ENCODE data around the gene LAMP2. TPM values are rescaled to one million over a fixed set of nuclear protein-coding genes. Genes with fewer than 3 reads are reported as not detected.
"Not testable (repeated sequence)": the region's sequence is repeated elsewhere in the genome, so short reads cannot be mapped to it uniquely, and the experiment has no call there.

LAMP2 gene
- total RNA-seq, result 106 TPM
- 76.9 TPM for polyA plus RNA-seq

DNA sequence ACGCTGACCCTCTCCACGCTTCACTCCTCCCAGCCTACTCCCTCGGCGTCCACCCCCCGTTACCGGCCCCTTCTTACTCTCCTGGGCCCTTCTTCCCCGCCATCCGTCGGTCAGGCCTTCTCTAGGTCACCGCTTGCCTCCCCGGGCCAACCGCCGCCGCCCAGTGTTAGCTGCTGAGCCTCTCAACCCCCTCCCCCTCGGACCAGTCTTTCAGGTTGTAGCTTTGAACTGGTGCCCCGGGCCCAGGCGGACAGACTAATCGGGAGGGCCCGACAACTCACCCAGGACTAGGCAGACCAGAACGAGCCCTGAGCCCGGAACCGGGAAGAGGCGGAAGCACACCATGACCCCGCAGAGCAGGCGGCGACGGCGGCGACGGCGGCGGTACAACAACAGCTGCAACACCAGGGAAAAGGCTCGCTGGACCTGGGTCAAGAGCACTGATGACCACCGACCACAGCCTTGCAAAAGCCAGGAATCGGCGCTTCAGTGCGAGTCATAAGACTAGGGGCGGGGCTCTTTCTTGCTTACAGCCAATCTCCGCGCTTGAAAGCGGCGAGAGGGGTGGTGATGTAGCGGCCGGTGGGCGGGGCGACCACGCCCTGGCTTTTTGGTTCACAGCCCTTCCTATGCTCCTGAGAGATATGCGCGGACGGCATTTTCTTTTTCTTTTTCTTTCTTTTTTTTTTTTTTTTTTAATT is at the start of gene LAMP2:
Gene LAMP2, minus strand, starts transcription at position 472 of the 701 bp plus-strand sequence. Its CDS starts 127 bp downstream, at position 345.
- WGBS, result under 1% methylated on average over 50 of the region's 50 CpGs
- no peaks in the 10 kb centered on the region for H3K36me3 ChIP-seq (ENCODE audit: insufficient read depth)
- DNase-seq (ENCODE audit: extremely low spot score), result peak; percentile 68
- peaks cover 2% of the 10 kb centered on the region for H3K4me1 ChIP-seq (ENCODE audit: insufficient read depth)
- H3K27ac ChIP-seq (ENCODE audit: low read depth), result peak within 1 kb of the TSS; percentile 88
- H3K4me3 ChIP-seq (ENCODE audit: low read depth, low read length), result peak within 1 kb of the TSS; percentile 71

DNA sequence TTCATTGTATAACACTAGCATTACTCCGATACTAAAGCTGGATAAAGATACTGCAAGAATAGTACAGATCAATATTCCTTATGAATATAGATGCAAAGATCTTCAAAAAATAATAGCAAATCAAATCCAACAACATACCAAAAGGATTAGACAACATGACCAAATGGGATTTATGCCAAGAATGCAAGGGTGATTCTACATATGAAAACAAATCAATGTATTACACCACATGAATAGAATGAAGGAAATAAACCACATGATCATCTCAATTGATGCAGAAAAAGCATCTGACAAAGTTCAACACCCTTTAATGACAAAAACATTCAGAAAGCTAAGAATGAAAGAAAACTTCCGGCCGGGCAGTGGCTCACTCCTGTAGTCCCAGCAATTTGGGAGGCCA is 48.8 kb upstream of the LAMP2 start:
- Histone ChIP-seq H3K36me3 (ENCODE audit: insufficient read depth) (no peaks in the 10 kb centered on the region), H3K27ac (ENCODE audit: low read depth) (no peak overlapping the region), H3K4me3 (ENCODE audit: low read depth, low read length) (no peak overlapping the region), H3K4me1 (ENCODE audit: insufficient read depth) (no peaks in the 10 kb centered on the region)
- DNase-seq (ENCODE audit: extremely low spot score), result no peak
- WGBS, result 96% methylated on average over 3 of the region's 3 CpGs

DNA sequence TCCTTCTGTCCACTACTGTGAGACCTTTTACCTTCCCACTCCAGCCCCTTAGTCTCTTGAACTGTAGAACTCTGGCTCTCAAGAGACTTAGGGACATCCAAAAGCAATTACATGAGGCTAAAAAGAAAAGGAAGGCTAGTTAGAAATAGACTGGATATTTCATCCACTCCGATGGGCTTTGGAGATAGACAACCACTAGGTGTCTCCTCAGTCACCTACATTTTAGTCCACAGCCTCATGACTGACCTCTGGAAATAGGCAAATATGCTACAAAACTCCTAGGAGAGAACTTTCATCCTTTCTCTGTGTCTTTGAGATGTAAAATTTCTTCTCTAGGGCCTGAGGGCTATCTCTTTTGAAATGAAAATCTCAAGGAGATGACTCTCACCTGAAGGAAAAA is 45.1 kb upstream of the LAMP2 start:
- no peak for DNase-seq (ENCODE audit: extremely low spot score)

DNA sequence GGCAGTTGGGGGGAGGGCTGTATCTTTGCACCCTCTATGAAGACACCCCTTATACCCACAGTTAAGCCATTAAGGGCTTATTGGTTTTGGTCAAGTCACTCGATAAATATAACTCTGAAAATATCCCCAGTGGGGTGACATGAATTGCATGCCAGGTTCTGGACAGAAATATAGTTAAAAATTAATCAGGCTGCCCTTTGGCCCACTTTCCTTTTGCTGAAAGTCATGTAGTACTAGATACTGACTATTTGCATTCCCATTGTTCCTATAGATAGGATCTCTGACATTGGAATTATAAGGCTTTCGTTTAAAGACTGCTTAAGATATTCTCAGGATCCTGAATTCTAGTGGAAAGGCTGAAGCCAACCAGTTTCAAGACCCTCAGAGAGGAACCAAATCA is 43.5 kb upstream of the LAMP2 start:
- no peaks in the 10 kb centered on the region for H3K4me1 ChIP-seq (ENCODE audit: insufficient read depth)
- WGBS, result 75% methylated on average over 2 of the region's 2 CpGs
- DNase-seq (ENCODE audit: extremely low spot score), result no peak
- H3K27ac ChIP-seq (ENCODE audit: low read depth), result no peak overlapping the region
- no peak overlapping the region for H3K4me3 ChIP-seq (ENCODE audit: low read depth, low read length)
- no peaks in the 10 kb centered on the region for H3K36me3 ChIP-seq (ENCODE audit: insufficient read depth)

More for the DNA sequence above, 45.1 kb upstream of the LAMP2 start:
- Histone ChIP-seq H3K4me1 (ENCODE audit: insufficient read depth) (no peaks in the 10 kb centered on the region), H3K4me3 (ENCODE audit: low read depth, low read length) (no peak overlapping the region), H3K27ac (ENCODE audit: low read depth) (no peak overlapping the region), H3K36me3 (ENCODE audit: insufficient read depth) (no peaks in the 10 kb centered on the region)
- WGBS, result 45% methylated on average over 1 of the region's 1 CpG

DNA sequence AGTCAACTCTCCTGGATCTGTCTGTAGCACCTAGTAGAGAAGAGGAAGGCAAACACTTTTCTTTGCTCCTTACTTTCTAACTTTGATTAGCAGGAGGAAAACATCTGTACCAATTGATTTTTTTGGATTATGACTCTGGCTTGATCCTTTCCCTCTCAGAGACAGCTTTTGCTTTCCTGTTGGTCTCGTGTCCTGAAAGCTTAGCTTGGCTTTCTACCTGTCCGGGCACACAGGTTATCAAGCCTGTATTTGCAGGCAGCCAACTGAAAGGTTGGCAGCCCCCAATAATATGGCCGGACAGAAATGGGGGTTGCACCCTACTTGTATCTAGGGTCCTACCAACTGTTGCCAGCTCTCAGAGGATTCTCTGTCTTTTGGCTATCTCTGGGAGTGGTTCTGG is 43.1 kb upstream of the LAMP2 start:
- no peaks in the 10 kb centered on the region for H3K4me1 ChIP-seq (ENCODE audit: insufficient read depth)
- no peak overlapping the region for H3K27ac ChIP-seq (ENCODE audit: low read depth)
- H3K4me3 ChIP-seq (ENCODE audit: low read depth, low read length), result no peak overlapping the region
- no peaks in the 10 kb centered on the region for H3K36me3 ChIP-seq (ENCODE audit: insufficient read depth)
- WGBS, result 89% methylated on average over 3 of the region's 3 CpGs
- no peak for DNase-seq (ENCODE audit: extremely low spot score)

DNA sequence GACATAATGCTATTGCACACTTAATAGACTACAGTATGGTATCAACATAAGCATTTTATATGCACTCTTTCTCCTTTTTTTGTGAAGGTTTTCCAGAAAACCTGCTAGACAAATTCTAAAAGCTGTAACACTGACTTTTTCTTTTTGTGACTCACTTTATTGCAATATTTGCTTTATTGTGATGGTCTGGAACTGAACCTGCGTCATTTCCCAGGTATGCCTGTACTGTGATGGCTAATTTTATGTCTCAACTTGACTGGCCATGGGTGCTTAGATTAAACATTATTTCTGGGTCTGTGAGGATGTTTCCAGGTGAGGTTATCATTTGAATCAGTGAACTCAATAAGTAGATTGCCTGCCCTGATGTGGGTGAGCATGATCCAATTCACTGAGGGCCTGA is 35.5 kb upstream of the LAMP2 start:
- Histone ChIP-seq H3K36me3 (ENCODE audit: insufficient read depth) (no peaks in the 10 kb centered on the region), H3K4me3 (ENCODE audit: low read depth, low read length) (no peak overlapping the region), H3K27ac (ENCODE audit: low read depth) (no peak overlapping the region), H3K4me1 (ENCODE audit: insufficient read depth) (no peaks in the 10 kb centered on the region)
- DNase-seq (ENCODE audit: extremely low spot score), result no peak
- 89% methylated on average over 1 of the region's 1 CpG for WGBS

DNA sequence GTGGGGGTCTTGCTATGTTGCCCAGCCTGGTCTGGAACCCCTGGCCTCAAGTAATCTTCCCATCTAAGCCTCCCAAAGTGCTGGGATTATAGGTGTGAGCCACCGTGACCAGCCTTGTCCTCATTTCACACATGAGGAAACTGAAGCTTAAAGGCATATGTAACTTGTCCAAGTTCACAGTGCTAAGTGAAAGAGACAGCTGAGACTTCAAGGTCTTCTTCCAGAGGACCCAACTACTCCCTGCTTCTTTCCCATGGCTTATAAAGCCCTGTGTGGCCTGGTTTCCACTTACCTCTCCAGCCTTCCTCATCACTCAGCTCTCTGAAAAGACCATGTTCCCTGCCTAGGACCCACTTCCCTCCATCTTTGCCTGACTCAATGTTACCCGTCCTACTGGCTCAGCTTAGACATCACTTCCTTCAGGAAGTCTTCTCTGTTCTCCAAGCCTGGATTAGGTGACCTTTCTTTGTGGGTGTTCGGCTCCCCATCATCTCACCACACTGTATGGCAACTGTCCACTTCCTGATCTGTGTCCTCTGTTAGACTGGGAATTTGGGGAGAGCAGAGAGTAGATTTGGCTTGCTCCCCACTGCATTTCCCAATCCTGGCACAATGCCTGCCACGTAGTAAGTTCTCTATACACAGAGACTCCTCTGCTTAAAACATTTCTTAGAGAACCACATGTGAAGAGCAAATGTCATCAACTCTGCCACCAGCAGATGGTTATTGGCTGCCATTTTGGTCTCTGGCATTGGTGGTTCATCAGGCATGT is 30.4 kb upstream of the LAMP2 start:
- H3K4me3 ChIP-seq (ENCODE audit: low read depth, low read length), result no peak overlapping the region
- no peak overlapping the region for H3K27ac ChIP-seq (ENCODE audit: low read depth)
- H3K36me3 ChIP-seq (ENCODE audit: insufficient read depth), result no peaks in the 10 kb centered on the region
- H3K4me1 ChIP-seq (ENCODE audit: insufficient read depth), result no peaks in the 10 kb centered on the region
- WGBS, result 61% methylated on average over 4 of the region's 4 CpGs
- DNase-seq (ENCODE audit: extremely low spot score), result no peak

DNA sequence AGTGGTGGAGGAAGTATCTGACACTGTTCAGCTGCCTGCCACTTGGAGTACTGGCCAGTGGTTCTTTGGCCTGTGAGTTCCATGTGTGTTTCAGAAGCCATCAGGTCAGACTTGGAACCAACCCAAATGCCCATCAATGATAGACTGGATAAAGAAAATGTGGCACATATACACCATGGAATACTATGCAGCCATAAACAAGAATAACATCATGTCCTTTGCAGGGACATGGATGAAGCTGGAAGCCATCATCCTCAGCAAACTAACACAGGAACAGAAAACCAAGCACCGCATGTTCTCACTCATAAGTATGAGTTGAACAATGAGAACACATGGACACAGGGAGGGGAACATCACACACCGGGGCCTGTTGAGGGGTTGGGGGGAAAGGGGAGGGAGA is 21.0 kb upstream of the LAMP2 start:
- 88% methylated on average over 2 of the region's 2 CpGs for WGBS
- not testable (repeated sequence) for H3K27ac ChIP-seq (ENCODE audit: low read depth); H3K4me1 ChIP-seq (ENCODE audit: insufficient read depth); H3K36me3 ChIP-seq (ENCODE audit: insufficient read depth); H3K4me3 ChIP-seq (ENCODE audit: low read depth, low read length); DNase-seq (ENCODE audit: extremely low spot score)

DNA sequence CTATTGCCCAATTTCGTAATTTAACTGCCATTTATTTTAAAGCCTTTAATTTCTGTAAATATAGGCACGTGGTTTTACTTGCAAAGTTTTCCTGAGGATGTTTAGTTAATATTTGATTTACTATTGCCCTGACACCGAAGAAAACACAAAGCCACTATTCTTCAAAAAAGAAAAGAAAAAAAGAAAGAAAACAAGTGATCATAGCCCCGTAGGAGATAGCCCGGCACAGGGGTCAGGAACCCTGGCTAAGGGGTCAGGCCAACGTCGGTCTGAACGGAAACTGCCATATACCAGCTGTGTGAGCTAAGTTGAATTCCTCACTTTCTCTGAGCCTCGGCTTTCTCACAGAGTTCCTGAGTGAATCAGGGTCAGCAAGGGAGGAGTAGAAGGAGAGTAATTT is 17.7 kb upstream of the LAMP2 start:
- Histone ChIP-seq H3K4me1 (ENCODE audit: insufficient read depth) (no peaks in the 10 kb centered on the region), H3K36me3 (ENCODE audit: insufficient read depth) (no peaks in the 10 kb centered on the region), H3K4me3 (ENCODE audit: low read depth, low read length) (no peak overlapping the region), H3K27ac (ENCODE audit: low read depth) (no peak overlapping the region)
- DNase-seq (ENCODE audit: extremely low spot score), result no peak
- WGBS, result 57% methylated on average over 9 of the region's 9 CpGs

DNA sequence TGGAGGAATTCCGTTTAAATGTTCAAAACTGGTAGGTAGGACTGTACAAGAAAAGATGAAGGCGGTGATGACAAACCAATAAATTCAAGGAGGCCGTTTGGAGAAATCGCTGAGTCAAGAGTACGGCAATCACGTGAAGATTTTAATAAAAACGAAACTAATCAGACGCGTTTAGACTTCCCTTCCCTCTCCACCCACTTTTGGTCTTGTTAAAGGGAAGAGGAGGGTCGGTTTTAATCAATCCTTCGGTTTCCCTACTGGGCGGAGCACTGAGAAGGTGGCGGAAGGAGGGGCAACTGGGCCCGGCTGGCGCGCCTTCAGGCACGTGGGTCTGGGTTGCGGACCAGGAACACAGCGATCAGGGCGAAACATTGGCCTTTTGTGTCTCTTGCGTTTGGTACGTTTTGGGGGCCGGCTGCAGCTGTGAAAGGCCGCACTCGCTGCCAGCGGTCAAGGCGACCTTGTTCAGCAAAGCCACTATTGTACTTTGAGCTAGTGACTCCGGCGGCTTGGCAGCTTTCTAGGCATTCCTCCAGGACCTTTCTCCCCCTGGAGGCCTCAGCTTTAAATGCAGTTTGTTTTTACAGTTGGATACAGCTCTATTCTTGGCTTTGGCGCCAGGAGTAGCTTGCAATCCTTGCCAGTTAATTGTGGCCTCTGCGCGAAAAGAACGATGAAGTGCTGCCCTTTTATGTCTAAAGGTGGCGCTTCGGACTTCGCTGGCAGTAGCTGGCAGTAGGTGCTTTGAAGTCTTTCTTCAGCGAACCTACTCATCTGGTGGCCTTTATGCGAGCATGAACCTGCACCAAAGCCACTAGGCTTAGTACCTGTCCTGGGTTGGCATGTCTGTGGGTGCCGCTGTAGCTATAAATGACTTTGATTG is 16.8 kb upstream of the LAMP2 start:
- Histone ChIP-seq H3K4me1 (ENCODE audit: insufficient read depth) (no peaks in the 10 kb centered on the region), H3K27ac (ENCODE audit: low read depth) (peak overlapping the region; percentile 73), H3K36me3 (ENCODE audit: insufficient read depth) (no peaks in the 10 kb centered on the region), H3K4me3 (ENCODE audit: low read depth, low read length) (peak overlapping the region; percentile 46)
- under 1% methylated on average over 39 of the region's 39 CpGs for WGBS
- peak; percentile 61 for DNase-seq (ENCODE audit: extremely low spot score)

DNA sequence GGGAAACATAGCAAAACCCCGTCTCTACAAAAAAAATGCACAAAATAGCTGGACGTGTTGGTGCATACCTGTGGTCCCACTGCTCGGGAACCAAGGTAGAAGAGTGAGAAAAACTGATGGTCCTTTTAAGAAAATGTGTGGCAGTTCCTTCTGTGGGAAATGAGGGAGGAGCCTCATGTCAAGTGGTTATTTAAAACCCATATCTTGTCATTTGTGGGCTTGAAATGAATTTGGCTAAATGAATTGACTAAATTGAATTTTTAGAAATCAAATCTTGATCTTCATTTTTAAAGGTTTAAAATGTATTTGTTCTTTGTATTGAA is 16.2 kb upstream of the LAMP2 start:
- no peaks in the 10 kb centered on the region for H3K36me3 ChIP-seq (ENCODE audit: insufficient read depth)
- H3K4me3 ChIP-seq (ENCODE audit: low read depth, low read length), result no peak overlapping the region
- no peaks in the 10 kb centered on the region for H3K4me1 ChIP-seq (ENCODE audit: insufficient read depth)
- WGBS, result 78% methylated on average over 3 of the region's 3 CpGs
- H3K27ac ChIP-seq (ENCODE audit: low read depth), result no peak overlapping the region
- DNase-seq (ENCODE audit: extremely low spot score), result no peak

DNA sequence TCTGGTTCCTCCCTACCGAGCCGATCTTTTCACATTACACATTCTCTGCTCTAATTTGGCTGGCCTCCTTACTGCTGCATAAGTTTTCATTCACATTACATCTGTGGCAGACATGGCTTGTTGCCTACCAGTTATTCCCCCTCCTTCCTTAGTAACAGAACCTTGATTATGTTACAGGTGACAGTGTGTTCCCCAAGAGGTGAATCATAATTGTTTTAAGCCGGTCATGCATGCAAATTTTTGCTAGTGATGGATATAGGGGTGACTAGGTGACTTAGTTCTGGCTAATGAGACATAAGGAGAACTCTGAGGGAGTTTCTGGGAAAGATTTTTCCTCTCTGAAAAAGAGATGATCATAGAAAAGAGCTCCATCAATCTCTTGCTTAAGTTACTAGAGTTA is 8.4 kb upstream of the LAMP2 start:
- 79% methylated on average over 3 of the region's 3 CpGs for WGBS
- DNase-seq (ENCODE audit: extremely low spot score), result no peak
- Histone ChIP-seq H3K4me3 (ENCODE audit: low read depth, low read length) (no peak overlapping the region), H3K4me1 (ENCODE audit: insufficient read depth) (no peaks in the 10 kb centered on the region), H3K27ac (ENCODE audit: low read depth) (no peak overlapping the region), H3K36me3 (ENCODE audit: insufficient read depth) (no peaks in the 10 kb centered on the region)

DNA sequence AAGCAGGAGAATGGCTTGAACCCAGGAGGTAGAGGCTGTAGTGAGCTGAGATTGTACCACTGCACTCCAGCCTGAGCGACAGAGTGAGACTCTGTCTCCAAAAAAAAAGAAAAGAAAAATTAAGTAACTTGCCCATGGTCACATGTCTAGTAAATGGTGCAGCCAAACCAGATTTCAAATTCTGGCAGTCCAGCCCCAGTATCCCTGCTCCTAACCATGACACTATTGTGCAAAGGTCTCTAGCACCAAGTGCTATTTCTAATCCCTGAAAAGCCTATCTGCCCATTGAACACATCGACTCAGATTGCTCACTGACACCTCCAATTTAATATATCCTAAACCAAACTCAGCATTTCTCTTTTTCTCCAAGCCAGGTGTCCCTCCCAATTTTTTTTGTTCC is 7.6 kb upstream of the LAMP2 start:
- Histone ChIP-seq H3K4me1 (ENCODE audit: insufficient read depth) (no peaks in the 10 kb centered on the region), H3K4me3 (ENCODE audit: low read depth, low read length) (no peak overlapping the region), H3K36me3 (ENCODE audit: insufficient read depth) (no peaks in the 10 kb centered on the region), H3K27ac (ENCODE audit: low read depth) (no peak overlapping the region)
- no peak for DNase-seq (ENCODE audit: extremely low spot score)
- 75% methylated on average over 2 of the region's 2 CpGs for WGBS

DNA sequence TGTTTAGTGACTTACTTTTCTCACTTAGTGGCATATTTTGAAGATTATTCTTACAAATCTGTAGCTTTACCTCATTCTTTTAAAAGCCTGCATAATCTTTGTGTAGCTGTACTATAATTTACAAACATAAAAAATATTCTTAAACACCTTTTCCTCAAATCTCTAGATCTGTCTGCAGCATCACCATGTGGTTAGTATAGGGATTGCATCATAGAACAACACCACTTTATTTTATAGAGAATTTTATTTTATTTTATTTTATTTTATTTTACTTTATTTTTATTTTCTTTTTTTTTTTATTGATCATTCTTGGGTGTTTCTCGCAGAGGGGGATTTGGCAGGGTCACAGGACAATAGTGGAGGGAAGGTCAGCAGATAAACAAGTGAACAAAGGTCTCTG is 6.4 kb upstream of the LAMP2 start:
- WGBS, result 23% methylated on average over 1 of the region's 1 CpG
- not testable (repeated sequence) for H3K4me1 ChIP-seq (ENCODE audit: insufficient read depth); H3K27ac ChIP-seq (ENCODE audit: low read depth); H3K36me3 ChIP-seq (ENCODE audit: insufficient read depth); H3K4me3 ChIP-seq (ENCODE audit: low read depth, low read length); DNase-seq (ENCODE audit: extremely low spot score)
